HG03064 (cell line): Measurements from ENCODE around the gene RAB13.

Experiments used
- ATAC-seq: cut with Tn5 transposase; IDR thresholded peaks from one replicate; pipeline ENCODE4 v1.9.1; 2021; ENCODE audit warnings: low read depth; ENCODE audit not compliant: unreplicated experiment

RAB13 gene

GRCh38 chr1:153958111-153958960, 27.8 kb downstream of the RAB13 start, which contains the start of gene CRTC2:
Gene CRTC2, minus strand, starts transcription at chr1:153958612. Its CDS starts 115 bp downstream, at chr1:153958497.
- peak; percentile 63 for ATAC-seq

GRCh38 chr1:153957744-153958110, 28.4 kb downstream of the RAB13 start:
- ATAC-seq: no peak

DNA sequence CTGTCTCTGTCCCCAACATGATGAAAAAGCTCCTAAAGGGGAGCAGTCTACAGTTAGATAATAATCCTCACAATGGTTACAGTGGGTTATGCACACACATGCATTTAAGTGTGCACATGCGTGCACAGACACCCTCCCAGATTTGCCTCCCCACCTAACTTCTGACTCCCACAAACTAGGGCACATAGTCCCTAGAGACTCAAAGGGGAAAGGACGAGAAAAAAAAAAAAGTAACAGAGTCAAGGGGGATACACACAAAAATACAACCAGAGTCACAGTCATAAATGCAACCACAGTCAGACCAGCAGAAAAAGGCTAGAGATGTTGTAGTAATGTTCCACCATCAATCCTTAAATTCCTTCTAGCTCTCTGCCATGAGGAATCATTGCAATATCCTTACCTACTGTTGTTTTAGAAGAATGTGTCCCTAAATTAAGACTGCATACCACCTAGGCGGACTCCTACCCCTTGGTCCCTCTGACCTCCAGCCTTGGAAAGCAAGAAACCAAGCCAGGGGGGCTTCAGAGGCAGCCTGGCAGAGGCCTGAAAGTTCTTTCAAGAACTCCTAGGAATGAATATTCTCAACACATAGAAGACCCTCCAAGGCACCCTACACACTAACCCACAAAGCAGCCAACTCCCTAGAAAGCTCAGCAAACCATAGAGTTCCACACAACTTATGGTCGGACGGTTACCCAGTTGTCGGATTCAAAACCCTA, 29.0 kb downstream of the RAB13 start:
- ATAC-seq: no peak

DNA sequence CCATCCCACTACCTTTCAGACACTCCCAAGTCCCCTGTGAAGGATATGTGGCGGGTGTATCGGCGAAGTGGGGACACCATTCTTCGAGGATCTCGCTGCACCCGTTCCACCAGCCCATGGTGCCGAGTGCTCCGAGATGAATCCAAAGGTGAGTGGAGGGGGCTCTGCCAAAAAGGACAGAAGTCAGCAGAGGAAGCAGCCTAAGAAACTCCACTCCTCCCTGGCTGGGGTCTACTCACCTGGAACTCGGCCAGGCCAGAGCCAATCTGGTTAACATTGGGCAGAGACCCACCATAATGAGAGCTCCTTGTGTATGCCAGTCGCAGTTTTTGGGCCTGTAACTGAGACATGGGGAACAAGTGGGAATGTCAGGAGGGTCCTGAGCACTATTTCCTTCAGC, 31.3 kb downstream of the RAB13 start:
- ATAC-seq: no peak

GRCh38 chr1:153953859-153954365, 32.2 kb downstream of the RAB13 start:
- no peak for ATAC-seq

GRCh38 chr1:153951801-153952200, 34.3 kb downstream of the RAB13 start:
- ATAC-seq: no peak

GRCh38 chr1:153951183-153951582, 35.0 kb downstream of the RAB13 start:
- no peak for ATAC-seq

DNA sequence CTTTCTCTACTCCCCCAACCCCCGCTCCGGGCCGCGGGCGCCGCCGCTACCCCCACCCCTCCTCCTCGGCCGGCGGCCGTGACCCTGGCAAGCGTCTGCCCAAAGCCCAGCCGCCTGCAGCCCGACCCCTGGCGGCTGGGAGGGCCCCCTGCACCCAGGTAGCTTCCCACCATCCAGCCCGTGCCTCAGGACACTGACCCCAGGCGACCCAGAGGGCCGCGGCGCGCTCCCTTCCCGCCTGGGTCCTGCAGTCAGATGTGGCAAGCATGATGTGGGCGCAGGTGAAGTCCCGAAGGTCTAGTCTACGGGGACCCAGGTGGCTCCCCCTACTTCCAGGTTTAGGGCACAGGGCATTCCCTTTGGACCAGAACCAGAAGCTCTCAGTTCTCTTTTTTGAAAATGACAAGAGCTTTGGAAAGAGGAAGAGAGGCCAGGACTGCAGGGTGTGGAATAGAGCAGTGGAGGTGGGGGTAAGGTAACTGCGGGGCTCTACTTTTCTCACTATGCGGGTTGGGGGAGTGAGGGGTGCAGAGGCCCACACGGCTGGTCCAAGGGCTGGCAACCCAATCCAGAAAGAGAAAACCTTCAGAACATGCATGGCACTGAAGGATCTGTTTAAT, 39.4 kb downstream of the RAB13 start, which contains the start of gene DENND4B:
DENND4B (minus strand) TSS at position 97 of the 620 bp plus-strand sequence. CDS start 2,344 bp downstream, outside the sequence.
- ATAC-seq: peak; percentile 62

DNA sequence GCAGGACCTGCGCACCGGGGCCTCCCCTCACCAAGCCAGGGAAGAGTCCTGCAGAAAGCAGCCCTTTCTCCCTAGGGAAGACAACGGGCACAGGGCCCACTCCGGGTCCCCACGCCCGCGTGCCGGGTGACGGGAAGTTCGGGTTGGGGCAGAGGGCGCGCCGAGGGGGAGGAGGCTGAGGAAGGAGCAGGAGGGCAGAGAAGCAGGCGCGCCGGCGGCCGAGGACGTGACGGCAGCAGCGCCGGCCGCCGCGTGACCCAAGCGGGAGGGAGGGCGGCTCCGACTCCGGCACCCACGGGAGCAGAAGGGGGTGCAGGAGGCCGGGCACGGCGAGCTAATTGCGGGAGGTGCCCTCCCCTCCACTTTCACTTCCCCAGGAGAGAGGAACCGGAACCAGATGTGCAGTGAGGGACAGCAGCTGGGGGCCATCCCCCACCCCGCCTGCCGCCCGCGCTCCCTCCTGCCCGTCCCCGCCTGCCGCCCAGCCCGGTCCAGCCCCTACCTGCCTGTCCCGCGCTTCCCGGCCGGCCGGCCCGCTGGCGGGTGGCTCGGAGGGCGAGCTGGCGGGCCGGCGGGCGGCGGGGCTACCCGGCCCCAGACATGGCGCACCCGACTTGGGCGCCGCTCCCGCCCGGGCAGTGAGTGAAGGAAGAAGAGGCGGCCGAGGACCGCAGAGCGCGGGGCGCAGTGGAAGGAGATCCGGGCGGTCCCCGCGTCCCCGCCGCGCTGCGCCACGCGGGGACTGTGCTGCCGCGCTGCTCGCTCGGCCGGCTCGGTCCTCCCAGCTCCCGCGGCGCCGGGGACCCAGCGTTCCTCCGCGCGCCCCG, 40.1 kb downstream of the RAB13 start:
- peak; percentile 63 for ATAC-seq

DNA sequence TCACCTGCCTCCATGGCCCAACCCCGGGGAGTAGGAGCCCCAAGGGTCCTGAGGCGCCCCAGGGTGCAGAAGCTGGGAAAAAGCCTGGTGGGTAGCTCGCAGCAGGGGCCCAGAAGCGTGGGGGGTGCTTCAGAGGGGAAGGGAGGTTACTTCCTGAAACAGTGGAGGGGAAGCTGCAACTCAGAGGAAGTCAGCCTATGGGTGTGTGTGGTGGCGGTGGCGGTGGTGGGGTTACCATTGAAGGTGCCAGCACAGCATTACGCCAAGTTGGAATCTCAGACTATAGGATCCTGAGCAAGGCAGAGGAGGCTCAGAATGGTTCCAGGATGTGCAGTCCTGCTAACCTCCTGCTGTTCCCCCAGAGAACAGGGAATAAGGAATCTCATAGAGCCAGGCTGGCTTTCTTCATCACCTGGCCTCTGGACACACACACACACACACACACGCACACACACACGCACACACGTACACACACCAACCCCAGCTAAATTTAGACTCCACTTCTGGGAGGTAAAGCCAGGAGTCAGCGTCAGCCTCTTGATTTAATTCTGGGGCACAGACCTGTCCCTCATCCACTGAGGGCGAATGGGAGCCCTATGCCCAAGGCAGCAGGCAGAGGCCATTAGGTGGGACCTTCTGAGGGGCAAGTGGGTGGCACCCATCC, 40.9 kb downstream of the RAB13 start:
- no peak for ATAC-seq

DNA sequence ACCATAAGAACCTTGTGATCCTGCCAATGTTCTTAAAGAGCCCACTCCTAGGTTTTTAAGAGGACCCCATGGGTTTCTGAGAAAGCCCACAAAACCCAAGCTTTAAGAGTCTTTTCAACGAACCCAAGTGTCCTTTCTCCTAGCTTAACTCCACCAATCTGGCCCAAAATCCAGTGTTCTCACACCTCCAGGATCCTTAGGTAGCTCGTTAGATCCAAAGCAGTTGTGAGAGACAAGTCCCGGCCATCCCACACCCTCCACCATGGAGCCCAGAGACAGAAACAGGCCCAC, 41.4 kb downstream of the RAB13 start:
- no peak for ATAC-seq

- no peak for ATAC-seq
Observed at GRCh38 chr1:153944005-153944826, 41.9 kb downstream of the RAB13 start.

DNA sequence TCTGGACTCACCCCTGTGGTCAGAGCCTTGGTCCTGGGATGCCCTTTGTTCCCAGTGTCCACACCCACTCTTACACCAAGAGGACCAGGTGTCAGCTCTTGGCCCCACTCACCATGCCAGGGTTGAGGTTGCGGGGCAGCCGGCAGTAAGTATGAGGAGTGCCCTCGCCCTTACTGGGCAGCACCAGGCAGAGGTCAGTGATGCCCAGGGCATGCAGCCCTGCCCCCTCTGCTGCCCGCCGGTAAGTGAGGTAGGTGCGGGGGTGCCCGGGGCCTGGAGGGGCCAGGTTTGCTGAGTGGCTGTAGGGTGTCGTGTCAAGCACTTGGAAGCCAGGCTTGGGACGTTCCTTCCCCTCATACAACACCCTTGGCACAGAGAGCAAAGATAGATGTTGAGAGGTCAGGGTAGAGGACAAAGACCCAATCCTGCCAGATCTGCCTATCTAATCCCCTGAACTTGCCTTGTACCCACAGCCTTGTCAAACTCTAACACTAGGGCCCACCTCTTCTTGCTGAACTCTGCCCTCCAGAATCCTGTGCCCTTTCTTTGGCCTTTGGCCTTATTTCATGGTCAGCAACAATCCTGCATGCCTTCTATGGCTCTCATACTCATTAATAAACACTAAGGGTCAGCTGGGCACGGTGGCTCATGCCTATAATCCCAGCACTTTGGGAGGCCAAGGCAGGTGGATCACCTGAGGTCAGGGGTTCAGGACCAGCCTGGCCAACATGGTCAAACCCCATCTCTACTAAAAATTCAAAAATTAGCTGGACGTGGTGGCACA, 43.2 kb downstream of the RAB13 start:
- no peak for ATAC-seq

DNA sequence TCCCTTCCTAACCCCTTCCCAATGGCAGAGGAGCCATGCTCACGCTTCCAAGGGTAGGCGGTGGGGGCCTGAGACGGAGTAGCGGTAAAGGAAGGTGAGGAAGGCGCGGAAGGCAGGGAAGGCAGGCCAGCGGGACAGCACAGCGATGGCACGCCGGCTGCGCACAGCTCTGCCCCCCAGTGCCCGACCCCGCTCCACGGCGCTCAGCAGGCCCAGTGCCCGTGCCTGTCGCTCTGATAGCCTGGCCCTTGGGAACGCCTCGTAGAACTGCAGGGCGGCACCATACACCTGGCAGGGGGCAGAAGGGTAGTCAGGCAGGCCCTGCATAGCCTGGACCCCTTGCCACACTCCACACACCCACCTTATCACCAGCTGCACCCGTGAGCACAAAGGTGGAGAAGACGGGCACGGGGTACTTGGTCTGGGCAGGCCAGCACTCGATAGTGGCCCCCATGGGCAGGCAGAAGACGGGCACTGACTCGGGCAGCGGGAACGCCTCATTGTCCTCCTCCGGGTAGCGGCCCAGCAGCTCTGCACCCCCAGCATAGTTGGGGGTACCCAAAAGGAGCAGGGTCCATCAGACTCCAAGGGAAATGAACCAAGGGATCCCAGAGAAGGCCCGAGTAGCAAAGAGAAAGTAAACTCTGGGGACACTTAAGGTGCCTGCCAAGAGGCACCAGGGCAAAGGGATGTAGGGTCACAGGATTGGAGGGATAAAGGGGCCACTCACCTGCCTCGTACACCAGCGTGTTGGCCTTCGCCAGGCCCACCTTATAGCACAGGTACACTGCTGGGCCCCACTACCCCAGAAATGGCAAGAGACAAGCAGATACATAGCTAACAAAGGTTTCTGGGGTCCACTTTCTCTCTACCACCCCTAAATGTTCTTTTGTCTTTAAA, 44.1 kb downstream of the RAB13 start:
- no peak for ATAC-seq

GRCh38 chr1:153940756-153941155, 45.4 kb downstream of the RAB13 start:
- no peak for ATAC-seq

DNA sequence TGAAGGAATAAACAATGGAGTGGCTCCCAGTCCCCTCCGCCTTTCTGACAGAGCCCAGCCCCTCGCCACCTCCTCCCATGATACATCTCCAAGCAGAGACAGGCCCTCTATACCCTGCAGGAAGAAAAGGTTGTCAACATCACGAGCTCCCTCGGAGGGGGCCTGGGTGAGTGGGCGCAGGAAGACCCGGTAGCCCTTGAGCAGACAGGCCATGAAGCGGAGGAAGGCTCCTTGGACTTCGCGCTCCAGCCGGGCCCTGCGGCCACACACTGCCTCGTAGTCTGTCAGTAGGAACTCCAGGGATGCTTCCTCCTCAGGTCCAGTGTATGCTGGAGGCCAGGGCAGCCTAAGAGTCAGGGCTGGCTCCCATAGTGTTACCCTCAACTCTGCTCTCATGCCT, 46.7 kb downstream of the RAB13 start:
- no peak for ATAC-seq

DNA sequence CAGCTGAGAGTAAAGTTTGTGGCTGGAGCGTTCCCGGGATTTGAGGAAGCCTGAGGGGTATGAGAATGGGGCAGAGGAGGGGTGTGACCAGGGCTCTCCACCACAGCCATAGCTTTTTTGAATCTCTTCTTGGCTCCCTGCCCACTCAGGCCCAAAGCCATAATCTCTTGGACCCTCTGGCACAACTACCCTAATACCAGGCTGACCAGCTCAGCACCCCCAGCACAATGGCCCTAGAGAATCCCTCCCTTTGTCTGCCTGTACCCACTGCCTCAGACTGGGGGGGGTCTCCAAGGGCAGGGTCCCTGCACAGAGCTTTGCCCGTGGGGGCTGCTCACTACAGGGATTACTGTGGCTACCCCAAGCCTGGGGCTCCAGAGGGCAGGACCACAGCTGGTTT, 47.1 kb downstream of the RAB13 start:
- ATAC-seq: no peak
